Skeletal muscle satellite cell (primary cell): ENCODE measurements around the gene SETX.

Experiments
- H3K27me3 ChIP-seq: 2 replicates; pipeline ENCODE4 v1.7.0; 2013; ENCODE audit warnings: low read length; ENCODE audit not compliant: control insufficient read depth, insufficient read depth
- H3K36me3 ChIP-seq: 2 replicates; pipeline ENCODE4 v1.7.0; 2013; ENCODE audit warnings: mild to moderate bottlenecking, control low read depth, low read length; ENCODE audit not compliant: insufficient read depth
- H3K4me1 ChIP-seq: 2 replicates; pipeline ENCODE4 v1.7.0; 2013; ENCODE audit warnings: low read length; ENCODE audit not compliant: control insufficient read depth, insufficient read depth
- H3K4me2 ChIP-seq: 2 replicates; pipeline ENCODE4 v1.7.0; 2013; ENCODE audit warnings: mild to moderate bottlenecking, low read length
- H3K4me3 ChIP-seq: 2 replicates; pipeline ENCODE4 v1.7.0; 2013; ENCODE audit warnings: low read length
- H3K9ac ChIP-seq: 2 replicates; pipeline ENCODE4 v1.7.0; 2013; ENCODE audit warnings: mild to moderate bottlenecking, low read depth, low read length, moderate library complexity
- H3K9me3 ChIP-seq: replicated peaks from 2 replicates; pipeline ENCODE4 v1.7.0; 2013; ENCODE audit warnings: mild to moderate bottlenecking, control low read depth, low read length

Gene SETX

GRCh38 chr9:132244582-132245455, 110.0 kb downstream of the SETX start:
- Histone ChIP-seq H3K4me2 (no peak overlapping the region), H3K4me3 (no peak overlapping the region), H3K9me3 (no peaks in the 10 kb centered on the region), H3K27me3 (peaks cover 55% of the 10 kb centered on the region), H3K36me3 (no peaks in the 10 kb centered on the region), H3K4me1 (peaks cover 11% of the 10 kb centered on the region), H3K9ac (no peak overlapping the region)

- H3K9me3 ChIP-seq = no peaks in the 10 kb centered on the region
- no peak overlapping the region for H3K9ac ChIP-seq
- H3K4me3 ChIP-seq = no peak overlapping the region
- H3K36me3 ChIP-seq = no peaks in the 10 kb centered on the region
- no peak overlapping the region for H3K4me2 ChIP-seq
- H3K27me3 ChIP-seq = peaks cover 69% of the 10 kb centered on the region
- H3K4me1 ChIP-seq = peaks cover 11% of the 10 kb centered on the region
Measured at GRCh38 chr9:132243156-132244074, 111.4 kb downstream of the SETX start.

- peaks cover 74% of the 10 kb centered on the region for H3K27me3 ChIP-seq
- no peaks in the 10 kb centered on the region for H3K9me3 ChIP-seq
- H3K4me3 ChIP-seq = peak overlapping the region; percentile 68
- peak overlapping the region; percentile 26 for H3K9ac ChIP-seq
- peaks cover 11% of the 10 kb centered on the region for H3K4me1 ChIP-seq
- H3K4me2 ChIP-seq = peak overlapping the region; percentile 84
- no peaks in the 10 kb centered on the region for H3K36me3 ChIP-seq
Measured at GRCh38 chr9:132242621-132243155, 112.1 kb downstream of the SETX start.

- H3K9ac ChIP-seq = peak overlapping the region; percentile 26
- no peaks in the 10 kb centered on the region for H3K9me3 ChIP-seq
- H3K27me3 ChIP-seq = peaks cover 80% of the 10 kb centered on the region
- peak overlapping the region; percentile 68 for H3K4me3 ChIP-seq
- peaks cover 11% of the 10 kb centered on the region for H3K4me1 ChIP-seq
- peak overlapping the region; percentile 84 for H3K4me2 ChIP-seq
- H3K36me3 ChIP-seq = no peaks in the 10 kb centered on the region
Measured at GRCh38 chr9:132241840-132242620, 112.8 kb downstream of the SETX start.

- Histone ChIP-seq H3K4me2 (peak overlapping the region; percentile 84), H3K9ac (no peak overlapping the region), H3K9me3 (no peaks in the 10 kb centered on the region), H3K4me1 (peaks cover 11% of the 10 kb centered on the region), H3K27me3 (peaks cover 80% of the 10 kb centered on the region), H3K4me3 (peak overlapping the region; percentile 68), H3K36me3 (no peaks in the 10 kb centered on the region)
Measured at GRCh38 chr9:132241483-132241839, 113.3 kb downstream of the SETX start.

- H3K4me3 ChIP-seq = peak overlapping the region; percentile 68
Measured at GRCh38 chr9:132240841-132241482, 113.8 kb downstream of the SETX start.

GRCh38 chr9:132239999-132240840, 114.6 kb downstream of the SETX start:
- H3K4me2 ChIP-seq = peak overlapping the region; percentile 84
- H3K4me3 ChIP-seq = peak overlapping the region; percentile 52
- no peaks in the 10 kb centered on the region for H3K36me3 ChIP-seq
- no peak overlapping the region for H3K9ac ChIP-seq
- H3K27me3 ChIP-seq = peaks cover 81% of the 10 kb centered on the region
- peaks cover 11% of the 10 kb centered on the region for H3K4me1 ChIP-seq
- no peaks in the 10 kb centered on the region for H3K9me3 ChIP-seq

More at GRCh38 chr9:132240841-132241482, 113.8 kb downstream of the SETX start:
- Histone ChIP-seq H3K27me3 (peaks cover 81% of the 10 kb centered on the region), H3K4me1 (peaks cover 11% of the 10 kb centered on the region), H3K4me2 (peak overlapping the region; percentile 84), H3K36me3 (no peaks in the 10 kb centered on the region), H3K9me3 (no peaks in the 10 kb centered on the region), H3K9ac (no peak overlapping the region)

- Histone ChIP-seq H3K4me1 (peaks cover 11% of the 10 kb centered on the region), H3K27me3 (peaks cover 81% of the 10 kb centered on the region), H3K9ac (no peak overlapping the region), H3K36me3 (no peaks in the 10 kb centered on the region), H3K4me2 (no peak overlapping the region), H3K4me3 (no peak overlapping the region), H3K9me3 (no peaks in the 10 kb centered on the region)
Measured at GRCh38 chr9:132239518-132239917, 115.3 kb downstream of the SETX start.

GRCh38 chr9:132238992-132239391, 115.8 kb downstream of the SETX start:
- Histone ChIP-seq H3K4me2 (no peak overlapping the region), H3K4me3 (no peak overlapping the region), H3K4me1 (peaks cover 11% of the 10 kb centered on the region), H3K27me3 (peaks cover 81% of the 10 kb centered on the region), H3K36me3 (no peaks in the 10 kb centered on the region), H3K9ac (no peak overlapping the region), H3K9me3 (no peaks in the 10 kb centered on the region)
